GM12892 (cell line): ENCODE data around the gene BLVRB.
"Not testable (repeated sequence)": the region's sequence is repeated elsewhere in the genome, so short reads cannot be mapped to it uniquely, and the experiment has no call there.

Experiments used
- POLR2A ChIP-seq: IDR thresholded peaks from 2 replicates; pipeline ENCODE4 v1.6.1; 2011; ENCODE audit warnings: low read depth, low read length, control low read depth
- POLR2AphosphoS5 ChIP-seq: IDR thresholded peaks from 2 replicates; pipeline ENCODE4 v1.6.1; 2011; ENCODE audit warnings: low read depth, low read length, control low read depth

DNA sequence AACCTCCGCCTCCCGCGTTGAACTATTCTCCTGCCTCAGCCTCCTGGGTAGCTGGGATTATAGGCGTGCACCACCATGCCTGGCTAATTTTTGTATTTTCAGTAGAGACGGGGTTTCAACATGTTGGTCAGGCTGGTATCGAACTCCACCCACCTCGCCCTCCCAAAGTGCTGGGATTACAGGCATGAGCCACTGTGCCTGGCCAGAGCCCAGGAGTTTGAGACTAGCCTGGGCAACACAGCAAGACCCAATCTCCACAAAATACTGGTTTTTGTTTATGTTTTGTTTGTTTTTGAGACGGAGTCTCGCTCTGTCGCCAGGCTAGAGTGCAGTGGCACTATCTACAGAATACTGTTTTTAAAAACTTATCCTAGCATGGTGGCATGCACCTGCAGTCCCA is 35.3 kb downstream of the BLVRB start:
- TF ChIP-seq POLR2AphosphoS5, POLR2A: not testable (repeated sequence)
